HG02763 (cell line): Measurements from ENCODE around the gene CCHCR1.
A peak's percentile ranks its signal among the peaks of the same experiment; 100 is the strongest.
"Not testable (repeated sequence)": the region's sequence is repeated elsewhere in the genome, so short reads cannot be mapped to it uniquely, and the experiment has no call there.

Experiments
- ATAC-seq: cut with Tn5 transposase; IDR thresholded peaks from one replicate; pipeline ENCODE4 v1.9.1; 2021; ENCODE audit warnings: mild to moderate bottlenecking, moderate library complexity; ENCODE audit not compliant: unreplicated experiment

The CCHCR1 gene

DNA sequence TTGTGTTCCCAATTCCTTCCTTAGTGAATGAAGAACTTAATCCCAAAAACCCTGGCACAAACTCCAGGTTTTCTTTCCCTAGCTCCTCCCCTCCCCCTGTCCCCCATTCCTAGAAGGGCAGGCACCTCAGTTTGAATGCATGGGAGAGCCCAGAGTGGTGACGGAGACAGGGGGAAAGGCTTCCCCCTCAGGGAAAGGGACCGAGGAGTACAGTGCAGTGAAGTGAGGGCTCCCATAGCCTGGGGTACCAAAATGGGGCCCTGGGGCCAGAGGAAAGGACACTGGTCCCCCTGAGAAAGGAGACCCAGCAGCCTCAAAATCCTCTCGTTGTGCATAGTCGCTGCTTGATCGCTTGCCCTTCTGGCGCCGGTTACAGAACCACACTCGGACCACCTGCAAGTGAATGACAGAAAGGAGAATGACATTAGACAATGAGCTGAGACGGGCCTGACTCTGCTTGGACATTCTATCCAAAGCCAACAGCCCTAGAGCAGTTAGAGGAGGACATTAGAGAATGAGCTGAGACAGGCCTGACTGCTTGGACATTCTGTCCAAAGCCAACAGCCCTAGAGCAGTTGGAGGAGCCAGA, 7.0 kb upstream of the CCHCR1 start:
- ATAC-seq: not testable (repeated sequence)

DNA sequence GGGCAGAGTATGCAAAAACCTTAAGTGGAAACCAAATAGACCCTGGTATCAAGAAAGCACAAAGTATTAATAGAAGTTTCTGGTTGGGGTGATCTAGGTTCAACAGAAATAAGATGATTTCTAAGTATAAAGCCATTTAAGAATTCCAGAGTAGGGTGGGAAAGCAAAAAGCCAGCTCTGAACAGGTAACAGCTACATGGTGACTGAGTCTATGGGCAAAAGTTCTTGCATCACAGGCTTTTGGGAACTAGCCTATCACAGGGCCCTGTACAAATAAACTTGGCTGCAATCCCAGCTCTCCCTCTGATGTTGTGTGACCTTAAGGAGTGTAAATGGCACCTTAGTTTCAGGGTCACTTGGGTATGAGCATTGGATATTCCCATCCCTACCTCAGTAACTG, 6.3 kb upstream of the CCHCR1 start:
- no peak for ATAC-seq

DNA sequence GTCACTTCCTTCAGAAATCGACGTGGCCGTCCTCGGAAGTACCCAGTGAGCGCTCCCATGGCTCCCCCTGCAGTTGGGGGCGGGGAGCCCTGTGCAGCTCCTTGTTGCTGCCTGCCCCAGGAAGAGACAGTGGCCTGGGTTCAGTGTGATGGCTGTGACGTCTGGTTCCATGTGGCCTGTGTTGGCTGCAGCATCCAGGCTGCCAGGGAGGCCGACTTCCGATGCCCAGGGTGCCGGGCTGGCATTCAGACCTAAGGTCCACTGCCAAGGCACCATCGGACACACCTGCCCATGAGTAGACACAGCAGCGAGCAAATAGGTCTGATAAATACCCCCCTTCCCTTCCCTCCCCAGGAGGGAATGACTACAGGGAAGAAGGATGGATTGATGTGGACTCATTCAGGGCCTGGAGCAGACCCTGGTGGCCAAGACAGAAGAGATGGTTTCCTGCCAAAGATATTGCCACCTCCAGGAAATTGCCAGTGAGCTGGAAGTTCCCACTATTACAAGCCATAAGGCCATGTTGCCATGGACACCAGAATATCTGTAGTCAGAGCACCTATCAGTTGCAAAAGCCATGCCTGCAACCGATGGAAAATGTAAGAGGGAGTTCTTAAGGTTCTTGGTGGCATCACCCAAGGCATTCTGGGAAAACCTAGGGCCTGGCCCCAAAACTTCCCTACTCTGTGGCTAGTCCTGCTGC, 5.0 kb upstream of the CCHCR1 start:
- no peak for ATAC-seq

DNA sequence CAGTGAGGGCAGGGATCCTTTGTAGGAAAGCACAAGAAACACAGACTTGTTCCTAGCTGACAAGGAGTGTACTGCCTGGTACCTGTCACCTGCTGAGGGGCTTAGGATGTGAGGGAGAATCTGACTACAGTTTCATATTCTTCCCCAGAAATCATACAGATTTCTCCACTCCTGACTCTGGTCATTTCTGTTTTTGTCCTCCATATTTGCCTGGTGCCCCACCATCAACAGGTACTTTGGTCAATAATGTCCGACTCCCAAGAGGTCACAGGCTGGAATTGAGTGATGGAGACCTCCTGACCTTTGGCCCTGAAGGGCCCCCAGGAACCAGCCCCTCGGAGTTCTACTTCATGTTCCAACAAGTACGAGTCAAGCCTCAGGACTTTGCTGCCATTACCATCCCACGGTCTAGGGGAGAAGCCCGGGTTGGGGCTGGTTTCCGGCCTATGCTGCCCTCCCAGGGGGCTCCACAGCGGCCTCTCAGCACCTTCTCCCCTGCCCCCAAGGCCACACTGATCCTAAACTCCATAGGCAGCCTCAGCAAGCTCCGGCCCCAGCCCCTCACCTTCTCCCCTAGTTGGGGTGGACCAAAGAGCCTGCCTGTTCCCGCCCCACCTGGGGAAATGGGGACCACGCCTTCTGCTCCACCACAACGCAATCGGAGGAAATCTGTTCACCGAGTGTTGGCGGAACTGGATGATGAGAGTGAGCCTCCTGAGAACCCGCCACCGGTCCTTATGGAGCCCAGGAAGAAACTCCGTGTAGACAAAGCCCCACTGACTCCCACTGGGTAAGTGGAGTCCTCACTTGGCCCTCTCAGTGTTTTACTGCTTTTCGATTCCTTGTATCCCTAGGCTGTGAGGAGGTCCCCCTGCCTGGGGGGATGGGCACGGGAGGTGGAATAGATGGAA, 3.9 kb upstream of the CCHCR1 start:
- no peak for ATAC-seq

DNA sequence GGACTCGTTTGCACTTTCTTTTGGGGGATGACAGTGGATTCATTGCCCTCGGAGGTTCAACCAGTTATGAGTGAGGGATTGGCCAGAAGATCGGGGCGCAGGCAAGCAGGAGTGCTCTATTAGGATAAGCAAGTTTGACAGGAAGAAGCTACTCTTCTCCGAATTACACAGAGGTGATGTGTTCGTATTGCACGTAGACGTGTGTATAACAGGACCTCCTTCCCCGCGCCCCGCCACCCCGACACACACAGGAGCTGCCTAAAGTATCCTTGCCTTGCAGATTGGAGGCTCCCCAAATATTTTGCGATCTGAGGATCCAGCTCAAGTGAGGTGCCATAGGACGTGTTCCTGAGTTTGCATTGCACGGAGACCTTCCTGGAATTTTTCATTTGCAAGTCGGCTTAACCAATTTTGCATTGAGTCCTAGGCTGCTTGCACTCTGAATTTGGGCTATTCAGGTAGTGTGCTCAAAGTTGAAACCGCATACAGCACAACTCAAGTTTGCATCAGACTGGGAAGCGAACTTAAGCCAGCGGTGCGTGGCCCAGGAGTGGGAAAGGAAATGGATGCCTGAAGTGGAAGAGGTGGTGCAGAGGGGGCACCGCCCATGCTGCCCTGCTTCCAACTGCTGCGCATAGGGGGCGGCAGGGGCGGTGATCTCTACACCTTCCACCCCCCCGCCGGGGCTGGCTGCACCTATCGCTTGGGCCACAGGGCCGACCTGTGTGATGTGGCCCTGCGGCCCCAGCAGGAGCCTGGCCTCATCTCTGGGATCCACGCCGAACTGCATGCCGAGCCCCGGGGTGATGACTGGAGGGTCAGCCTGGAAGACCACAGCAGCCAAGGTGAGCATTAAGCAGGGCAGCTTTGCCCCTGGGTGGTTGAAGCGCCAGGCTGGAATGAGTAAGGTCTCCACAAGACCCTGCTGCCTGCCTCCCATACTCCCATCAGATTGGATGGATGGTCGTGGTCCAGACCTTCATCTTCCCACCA, 1.6 kb upstream of the CCHCR1 start:
- ATAC-seq: no peak

DNA sequence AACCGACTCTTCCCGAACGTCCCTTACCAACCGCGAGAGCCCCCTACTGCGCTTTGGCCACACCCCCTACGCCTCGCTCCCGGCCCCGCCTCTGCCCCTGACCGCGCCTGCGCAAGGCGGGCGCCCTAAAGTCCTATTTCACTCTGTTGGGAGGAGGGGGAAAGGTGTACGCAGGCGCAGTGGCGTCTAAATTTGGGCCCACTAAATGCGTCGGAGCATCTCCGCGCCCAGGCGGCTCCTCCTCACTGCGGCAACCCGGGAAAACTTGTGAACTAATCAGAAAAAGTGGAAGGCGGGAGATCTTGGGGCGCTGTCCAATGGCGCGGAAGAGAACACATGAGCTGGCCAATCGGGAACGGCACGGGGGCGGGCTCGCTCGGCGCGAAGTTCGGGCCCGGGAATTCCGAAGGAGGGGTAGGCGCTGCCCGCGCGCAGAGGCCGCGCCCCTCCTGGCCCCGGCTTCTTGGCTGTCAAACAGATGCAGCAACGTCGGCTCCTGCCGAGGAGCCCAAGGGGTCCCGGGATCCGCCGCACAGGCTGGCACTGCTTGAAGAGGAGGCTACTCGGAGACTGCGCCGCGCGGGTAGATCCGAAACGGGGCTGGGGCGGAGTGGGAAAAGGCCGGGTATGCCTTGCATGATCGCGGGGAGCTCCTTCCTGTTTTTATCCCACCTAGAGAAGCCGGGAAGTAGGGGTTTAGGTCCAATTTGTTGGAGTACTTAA, 699 bp upstream of the CCHCR1 start, which contains the start of gene TCF19:
TSS of gene TCF19 (plus strand) at position 450 of the 723 bp plus-strand sequence. CDS start 881 bp downstream, outside the sequence.
- ATAC-seq: peak; percentile 91

DNA sequence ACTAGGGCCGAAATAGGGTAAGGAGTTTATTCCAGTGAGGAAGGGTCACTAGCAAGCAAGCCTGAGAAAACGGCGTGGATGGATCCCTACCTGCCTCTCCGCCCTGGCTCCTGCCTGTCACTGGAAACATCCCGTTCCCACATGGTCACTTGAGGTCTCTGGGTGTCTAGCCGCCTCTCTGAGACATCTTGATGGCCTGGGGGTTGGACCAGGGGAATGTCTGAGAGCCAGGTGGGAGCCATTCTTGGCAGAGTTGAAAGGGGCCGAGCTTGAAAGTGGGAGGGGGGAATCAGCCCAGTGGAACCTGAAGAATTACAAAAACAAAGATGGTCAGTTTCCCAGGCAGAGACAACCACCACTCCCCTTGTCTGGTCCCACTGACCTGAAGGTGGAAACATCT, 961 bp downstream of the CCHCR1 start:
- ATAC-seq: no peak

DNA sequence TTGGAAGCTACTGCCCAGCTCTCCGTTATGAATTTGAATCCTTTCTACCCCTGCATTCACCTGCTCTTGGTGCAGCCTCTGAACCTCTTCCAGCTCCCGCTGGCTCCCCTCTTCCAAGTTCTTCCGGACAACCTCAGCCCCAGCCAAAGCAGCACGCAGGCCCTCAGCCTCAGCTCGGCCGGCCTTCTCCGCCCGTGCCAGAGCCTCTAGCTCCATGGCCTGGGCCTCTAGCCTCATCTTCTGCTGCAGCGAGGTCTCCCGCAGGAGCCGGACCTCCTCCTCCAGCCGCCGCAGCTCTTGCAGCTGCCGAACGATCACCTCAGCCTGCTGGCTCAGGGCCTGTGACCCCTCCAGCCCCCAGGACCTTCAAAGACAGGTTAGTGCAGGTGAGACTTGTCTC, 3.2 kb downstream of the CCHCR1 start:
- ATAC-seq: no peak

DNA sequence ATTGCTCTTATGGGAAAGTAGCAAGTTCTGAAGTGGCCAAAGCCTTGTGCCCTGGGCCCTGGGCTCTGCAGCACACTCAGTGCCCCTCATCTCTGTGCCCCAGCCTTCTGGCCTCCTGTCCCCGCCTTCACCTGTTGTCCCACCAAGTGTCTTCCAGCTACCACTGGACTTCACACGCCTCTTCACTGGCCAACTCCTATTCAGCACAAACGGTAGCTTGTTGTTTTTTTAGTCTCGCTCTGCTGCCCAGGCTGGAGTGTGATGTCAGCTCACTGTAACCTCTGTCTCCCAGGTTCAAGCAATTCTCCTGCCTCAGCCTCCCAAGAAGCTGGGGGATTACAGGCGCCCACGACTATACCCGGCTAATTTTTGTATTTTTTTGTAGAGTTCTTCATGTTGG, 4.8 kb downstream of the CCHCR1 start:
- ATAC-seq: no peak

DNA sequence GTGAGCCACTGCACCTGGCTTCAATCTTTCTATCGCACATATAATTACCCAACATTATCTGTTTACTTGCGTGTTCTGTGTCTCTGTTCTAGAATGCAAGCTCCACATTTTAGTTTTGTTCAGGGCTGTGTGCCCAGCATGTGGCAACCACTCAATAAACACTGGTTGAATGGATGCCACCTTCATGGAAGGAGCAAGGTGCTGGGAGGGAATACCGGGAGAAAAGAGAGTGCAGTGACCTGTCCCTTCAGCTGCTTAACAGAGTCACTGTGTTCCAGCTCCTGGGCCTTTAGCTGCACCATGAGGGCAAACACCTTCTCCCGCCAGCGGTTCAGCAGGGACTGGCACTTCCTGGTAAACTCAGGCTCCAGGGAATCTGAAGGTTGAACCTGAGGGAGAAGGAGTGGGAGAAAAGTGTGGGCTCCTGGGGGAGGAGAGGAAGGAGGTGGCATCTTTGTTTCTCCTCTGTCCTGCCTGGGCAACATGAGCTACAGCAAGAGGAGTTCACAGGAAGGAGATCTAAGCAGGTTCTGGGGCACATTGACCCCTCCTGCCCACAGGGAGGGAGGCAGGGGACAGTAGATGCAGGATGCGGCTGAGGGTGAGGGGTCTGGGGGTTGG, 7.7 kb downstream of the CCHCR1 start:
- no peak for ATAC-seq

DNA sequence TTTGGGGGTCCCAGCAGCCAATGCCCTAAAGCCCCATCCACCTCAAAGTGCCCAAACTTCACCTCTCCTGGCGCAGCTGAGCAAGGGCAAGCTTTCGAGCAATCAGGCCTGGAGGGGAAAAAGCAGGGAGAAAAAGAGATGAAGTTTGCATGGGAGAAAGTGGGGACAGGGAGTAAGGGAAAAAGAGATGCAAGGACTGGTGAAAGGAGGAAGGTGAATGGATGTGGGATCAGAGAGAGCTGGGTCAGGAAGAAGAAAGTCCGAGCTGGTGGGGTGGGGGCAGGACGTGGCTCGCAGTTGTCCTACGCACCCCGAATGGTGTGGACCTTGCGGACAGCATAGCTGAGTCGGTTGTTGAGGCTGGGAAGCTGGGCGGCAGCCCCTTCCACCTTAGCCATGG, 12.2 kb downstream of the CCHCR1 start:
- no peak for ATAC-seq

DNA sequence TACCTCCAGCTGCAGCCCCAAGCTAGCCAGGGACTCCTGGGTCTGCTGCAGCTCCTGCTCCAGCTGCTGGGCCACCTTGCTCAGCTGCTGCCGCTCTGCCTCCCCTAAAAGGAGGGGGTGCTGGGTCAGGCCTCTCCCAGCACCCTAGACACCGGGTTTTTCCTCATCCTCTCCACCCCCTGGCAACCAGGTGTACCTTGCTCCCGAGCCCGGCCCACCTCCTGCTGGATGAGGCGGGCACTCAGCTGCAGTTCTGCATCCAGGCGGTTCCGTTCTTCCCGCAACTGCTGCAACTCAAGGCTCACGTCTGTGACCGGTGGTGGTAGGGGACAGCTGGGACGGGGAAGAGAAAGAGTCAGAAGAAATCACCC, 12.6 kb downstream of the CCHCR1 start:
- no peak for ATAC-seq

DNA sequence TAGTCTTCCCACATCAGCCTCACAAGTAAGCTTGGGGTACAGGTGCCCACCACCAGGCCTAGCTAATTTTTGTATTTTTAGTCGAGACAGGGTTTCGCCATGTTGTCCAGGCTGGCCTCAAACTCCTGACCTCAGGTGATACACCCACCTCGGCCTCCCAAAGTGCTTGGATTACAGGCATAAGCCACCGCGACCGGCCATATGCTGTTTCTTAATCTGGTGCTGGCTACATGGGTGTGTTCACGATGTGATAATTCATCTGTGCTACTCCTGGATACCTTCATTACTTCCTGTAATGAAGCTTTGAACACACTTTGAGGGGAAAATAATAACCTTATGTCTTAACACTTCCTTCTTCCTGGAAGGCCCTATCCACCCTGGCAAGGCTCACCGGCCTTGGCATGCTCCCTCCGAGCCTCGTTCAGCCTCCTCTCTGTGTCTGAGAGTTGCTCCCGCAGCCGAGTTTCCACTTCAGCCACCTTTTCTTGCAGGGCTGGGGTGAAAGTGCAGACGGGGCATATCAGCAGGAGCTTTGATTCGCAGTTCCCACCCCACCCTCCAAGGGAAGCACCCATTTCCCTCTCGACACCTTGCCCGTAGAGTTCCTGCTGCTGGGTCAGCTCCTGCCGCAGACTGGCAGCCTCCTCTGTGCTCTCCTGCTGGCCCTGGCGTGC, 13.2 kb downstream of the CCHCR1 start:
- ATAC-seq: no peak

DNA sequence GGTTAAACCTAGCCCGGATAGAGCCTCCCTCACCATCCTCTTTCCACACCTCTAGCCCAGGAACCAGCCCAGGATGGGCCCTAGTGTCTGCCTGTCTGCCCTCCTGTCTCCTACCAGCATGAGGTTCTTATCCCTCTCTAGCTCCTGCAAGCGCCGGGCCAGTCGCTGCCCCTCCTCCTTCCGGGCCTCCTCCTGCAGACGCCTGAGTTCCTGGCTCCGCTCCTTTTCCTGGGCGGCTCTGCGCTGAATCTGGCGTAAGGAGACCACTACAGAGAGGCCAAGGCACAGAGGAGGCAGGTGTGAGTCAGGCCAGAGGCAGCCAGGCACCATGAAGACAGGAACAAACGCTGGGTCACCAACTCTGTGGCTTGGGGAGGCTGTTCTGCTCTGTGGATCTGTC, 14.5 kb downstream of the CCHCR1 start:
- ATAC-seq: no peak

DNA sequence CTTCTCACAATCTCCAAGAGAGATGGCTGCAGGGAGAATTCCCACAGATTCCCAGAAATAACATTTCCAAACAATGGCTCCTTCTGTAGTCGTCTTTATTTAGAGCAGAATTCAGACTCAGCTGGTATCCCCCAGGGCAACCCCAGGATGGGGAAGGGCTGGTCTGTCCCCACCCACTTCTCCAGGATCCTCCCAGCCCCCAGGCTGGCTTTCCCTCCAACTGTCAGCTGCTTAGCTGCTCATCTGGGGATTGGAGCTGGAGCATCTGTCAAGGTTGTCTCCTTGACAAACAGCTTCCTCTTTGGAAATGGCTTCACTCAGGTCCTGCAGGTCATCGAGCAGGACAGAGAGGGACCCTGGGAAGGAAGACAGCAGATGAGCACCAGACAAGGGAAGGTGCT, 15.2 kb downstream of the CCHCR1 start:
- ATAC-seq: no peak

DNA sequence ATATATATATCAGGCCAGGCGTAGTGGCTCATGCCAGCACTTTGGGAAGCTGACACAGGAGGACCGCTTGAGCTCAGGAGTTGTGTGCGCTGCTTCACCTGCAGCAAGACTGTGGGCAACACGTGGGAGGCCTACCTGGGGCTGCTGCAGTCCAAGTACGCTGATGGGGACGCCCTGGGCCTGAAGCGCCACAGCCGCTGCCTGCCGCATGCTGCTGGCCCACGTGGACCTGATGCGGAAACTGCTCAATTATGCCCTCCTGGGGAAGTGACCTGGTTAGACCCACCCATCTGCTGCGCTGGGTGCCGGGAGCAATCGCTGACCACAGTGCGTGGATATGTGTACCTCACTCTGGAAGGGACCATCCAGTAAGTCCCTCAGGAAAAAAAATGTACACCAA, 17.0 kb downstream of the CCHCR1 start:
- ATAC-seq: no peak

DNA sequence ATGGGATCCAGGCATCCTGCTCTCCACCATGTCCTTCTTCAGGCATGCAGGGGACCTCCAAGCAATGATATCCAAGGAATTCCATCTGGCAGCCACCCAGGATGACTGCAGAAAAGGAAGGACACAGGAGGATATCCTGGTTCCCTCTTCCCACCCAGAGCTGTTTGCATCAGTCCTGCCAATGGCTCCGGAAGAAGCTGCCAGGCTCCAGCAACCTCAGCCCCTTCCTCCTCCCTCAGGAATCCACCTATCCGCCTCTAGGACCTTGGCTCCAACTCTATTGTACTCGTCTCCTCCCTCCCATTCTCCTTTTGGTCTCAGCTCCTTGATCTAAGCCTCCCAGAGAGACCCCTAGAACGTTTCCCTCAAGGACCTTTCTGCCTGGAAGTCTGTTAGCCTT, 18.0 kb downstream of the CCHCR1 start:
- ATAC-seq: no peak

DNA sequence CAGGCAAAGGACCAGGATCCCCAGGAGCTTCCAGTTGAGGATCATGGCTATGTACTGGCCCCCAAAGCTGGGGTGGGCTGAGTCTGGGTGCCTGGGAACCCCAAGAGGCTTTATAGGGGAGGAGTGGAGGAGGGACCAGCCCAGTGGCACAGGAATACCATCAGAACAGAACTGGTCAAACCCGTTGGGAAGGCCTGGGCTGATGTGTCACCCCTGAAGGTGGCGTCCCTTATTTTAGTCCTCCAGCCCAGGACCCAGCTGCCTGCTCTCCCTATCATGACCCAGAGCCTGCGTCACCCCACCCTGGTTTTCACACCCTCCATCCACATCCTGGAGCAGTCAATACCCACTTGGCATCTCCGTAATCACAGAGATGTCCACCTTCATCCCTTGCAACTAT, 18.6 kb downstream of the CCHCR1 start, which contains the start of gene PSORS1C2:
TSS of gene PSORS1C2 (minus strand) at position 85 of the 400 bp plus-strand sequence. CDS start at position 45, 40 bp downstream.
- ATAC-seq: no peak

DNA sequence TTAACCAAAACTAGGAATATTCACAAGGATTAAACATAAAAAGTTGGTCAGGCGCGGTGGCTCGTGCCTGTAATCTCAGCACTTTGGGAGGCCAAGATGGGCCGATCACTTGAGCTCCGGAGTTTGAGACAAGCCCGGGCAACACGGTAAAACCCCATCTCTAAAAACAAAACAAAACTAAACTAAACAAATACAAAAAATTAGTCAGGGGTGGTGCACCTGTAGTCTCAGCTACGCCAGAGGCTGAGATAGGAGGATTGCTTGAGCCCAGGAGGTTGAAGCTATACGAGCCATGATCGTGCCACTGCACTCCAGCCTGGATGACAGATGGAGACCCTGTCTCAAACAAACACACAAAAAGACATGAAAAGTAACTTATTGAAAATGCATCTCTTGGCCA, 21.9 kb downstream of the CCHCR1 start:
- ATAC-seq: no peak
